LNCaP clone FGC (cell line): ENCODE results near the gene HAND1.
A peak's percentile ranks its signal among the peaks of the same experiment; 100 is the strongest.

Experiments used
- DNase-seq: peaks from one replicate; pipeline ENCODE4 v3.0.0-alpha.2; 2011; ENCODE audit warnings: low read depth
- H3K4me3 ChIP-seq: 2 replicates; pipeline ENCODE4 v1.5.1; 2011; ENCODE audit warnings: mild to moderate bottlenecking, low read depth, low read length, control low read depth
- TF ChIP-seq, protein P1 (sequence below): IDR thresholded peaks from 2 replicates; pipeline ENCODE4 v1.5.1; 2012; ENCODE audit warnings: mild to moderate bottlenecking; ENCODE audit not compliant: control insufficient read depth, insufficient read depth; ENCODE audit errors: extremely low read depth

Gene HAND1

DNA sequence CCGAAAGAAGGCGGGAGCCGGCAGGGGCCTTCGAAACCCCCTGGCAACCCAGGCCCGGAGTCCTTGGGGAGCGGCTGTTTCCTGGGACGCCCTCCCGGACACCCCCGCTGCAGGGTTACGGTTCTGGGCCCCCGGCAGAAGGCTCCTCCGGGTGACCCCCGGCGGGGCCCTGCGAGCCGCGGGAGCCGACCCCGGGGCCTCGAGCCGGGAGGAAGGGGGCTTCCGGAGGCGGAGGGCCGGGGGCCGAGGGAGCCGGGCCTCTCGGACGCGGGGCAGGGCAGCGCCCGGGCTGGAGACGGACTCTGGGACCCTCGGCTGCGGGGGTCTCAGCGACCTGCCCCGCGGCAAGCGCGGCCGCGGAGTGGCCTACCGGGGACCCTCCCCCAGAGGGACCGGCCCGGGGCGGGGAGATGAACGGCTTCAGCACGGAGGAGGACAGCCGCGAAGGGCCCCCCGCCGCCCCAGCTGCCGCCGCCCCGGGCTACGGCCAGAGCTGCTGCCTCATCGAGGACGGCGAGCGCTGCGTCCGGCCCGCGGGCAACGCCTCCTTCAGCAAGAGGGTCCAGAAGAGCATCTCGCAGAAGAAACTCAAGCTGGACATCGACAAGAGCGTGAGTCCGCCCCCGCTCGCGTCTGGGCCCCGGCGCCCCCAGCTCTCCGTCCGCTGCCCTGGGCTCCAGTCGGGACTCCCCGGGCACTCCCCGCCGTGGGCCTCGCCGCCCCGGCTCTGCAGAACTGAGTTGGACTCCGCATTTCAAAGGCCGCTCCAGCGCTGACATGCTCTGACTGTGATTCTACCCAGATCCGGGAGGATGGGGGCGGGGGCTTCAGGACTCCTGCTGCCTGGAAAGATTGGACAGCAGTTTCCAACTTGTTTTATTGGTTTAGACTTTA lies 31.6 kb downstream of the HAND1 start:
- TF ChIP-seq, protein P1, sequence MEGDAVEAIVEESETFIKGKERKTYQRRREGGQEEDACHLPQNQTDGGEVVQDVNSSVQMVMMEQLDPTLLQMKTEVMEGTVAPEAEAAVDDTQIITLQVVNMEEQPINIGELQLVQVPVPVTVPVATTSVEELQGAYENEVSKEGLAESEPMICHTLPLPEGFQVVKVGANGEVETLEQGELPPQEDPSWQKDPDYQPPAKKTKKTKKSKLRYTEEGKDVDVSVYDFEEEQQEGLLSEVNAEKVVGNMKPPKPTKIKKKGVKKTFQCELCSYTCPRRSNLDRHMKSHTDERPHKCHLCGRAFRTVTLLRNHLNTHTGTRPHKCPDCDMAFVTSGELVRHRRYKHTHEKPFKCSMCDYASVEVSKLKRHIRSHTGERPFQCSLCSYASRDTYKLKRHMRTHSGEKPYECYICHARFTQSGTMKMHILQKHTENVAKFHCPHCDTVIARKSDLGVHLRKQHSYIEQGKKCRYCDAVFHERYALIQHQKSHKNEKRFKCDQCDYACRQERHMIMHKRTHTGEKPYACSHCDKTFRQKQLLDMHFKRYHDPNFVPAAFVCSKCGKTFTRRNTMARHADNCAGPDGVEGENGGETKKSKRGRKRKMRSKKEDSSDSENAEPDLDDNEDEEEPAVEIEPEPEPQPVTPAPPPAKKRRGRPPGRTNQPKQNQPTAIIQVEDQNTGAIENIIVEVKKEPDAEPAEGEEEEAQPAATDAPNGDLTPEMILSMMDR: no peak
- no peak for DNase-seq
- peak overlapping the region; percentile 99 for H3K4me3 ChIP-seq

DNA sequence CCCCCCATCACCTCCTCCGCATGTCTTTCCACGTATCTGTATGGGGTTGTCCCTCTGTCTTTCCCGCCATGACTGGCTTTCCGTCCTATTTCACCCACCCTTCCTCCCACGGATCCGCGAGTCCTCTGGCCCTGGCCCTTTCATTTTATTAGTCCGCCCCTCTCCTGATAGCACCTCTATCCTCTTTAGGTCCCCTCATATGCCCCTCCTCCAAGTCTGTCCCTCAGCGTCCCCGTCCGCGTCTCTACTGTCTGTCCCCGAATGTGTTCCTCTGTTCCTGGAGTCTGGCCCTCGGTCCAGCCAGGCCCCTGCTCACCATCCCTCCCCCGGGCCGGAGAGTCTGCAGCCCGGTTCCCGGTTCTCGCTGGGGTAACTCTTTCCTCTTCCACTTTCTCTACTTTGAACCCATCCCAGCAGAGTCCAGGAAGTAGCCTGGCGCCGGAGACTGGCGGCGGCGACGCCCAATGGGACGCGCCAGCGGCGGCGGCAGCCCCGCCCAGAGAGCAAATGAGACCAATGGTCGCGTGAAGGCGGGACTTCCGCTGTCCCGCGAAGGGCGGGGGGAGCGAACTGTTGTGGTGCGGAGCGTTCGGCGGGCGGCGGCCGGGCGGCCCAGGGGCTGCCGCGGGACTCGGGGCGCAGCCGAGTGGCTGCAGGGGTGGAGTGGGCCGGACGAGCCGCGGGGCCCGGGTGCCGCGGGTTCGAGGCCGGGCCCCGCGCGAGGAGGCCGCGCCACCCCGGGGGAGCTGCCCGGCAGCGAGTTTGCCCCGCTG lies 32.4 kb downstream of the HAND1 start, which contains the start of gene SAP30L:
TSS of gene SAP30L (plus strand) at position 576 of the 773 bp plus-strand sequence. CDS start 608 bp downstream, outside the sequence.
- DNase-seq: peak; percentile 63
- peak within 1 kb of the TSS; percentile 99 for H3K4me3 ChIP-seq
- TF ChIP-seq, protein P1: no peak

DNA sequence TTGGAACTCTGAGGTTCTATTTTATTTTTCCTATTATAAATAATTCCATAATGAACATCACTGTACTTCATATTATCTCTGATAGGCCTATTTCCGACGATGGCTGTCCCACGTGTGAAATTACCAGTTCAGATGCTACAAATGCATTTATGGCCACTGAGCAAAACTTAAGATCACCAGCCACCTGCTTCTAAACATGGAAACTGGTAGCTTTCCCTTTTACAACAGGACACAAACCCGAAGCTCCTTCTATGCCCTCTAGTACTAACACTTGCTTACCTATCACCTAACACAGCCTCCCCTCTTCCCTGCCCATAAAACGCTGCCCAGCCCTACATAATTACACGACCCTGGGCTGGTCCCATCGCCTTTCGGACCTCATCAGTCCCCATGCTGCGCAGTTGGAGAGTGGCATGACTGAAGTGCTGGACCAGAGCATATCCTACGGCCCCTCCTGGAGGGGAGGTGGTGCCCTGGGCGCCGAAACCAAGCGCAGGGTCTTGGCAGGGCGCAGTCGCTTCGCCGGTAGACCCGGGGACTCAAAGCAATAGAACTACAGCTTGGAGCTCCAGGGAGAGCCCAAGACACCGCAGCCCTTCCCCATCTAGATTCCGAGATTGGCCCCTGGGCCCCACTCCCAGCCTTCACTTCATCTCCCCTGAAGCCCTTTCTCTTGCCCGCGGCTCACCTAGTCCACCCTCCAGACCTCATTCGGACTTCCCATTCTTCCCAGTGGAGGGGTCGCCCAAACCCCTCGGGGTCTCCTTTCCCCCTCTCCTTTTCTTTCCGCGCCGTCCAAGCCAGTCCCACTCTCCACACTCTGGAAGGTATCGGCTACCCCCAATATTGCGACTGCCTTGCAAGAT lies 33.2 kb downstream of the HAND1 start:
- TF ChIP-seq, protein P1: no peak
- H3K4me3 ChIP-seq: peak overlapping the region; percentile 99
- no peak for DNase-seq

DNA sequence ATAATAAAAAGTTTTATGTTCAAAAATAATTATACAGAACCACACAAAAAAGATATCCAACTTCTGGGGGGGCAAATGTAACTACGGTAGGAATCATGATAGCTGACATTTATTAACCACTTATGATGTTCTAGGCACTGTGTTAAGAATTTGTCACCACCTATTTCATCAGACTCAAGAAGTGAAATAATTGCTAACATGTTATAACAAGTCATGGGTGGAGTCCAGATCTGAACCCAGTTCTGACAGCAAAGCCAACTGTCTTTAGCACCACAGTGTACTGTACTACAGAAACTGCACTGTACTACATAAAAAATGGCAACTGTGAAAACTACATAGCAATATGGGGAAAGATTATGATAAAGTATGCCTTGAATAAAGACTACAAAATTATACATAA lies 35.2 kb downstream of the HAND1 start:
- TF ChIP-seq, protein P1: no peak
- H3K4me3 ChIP-seq: no peak overlapping the region

DNA sequence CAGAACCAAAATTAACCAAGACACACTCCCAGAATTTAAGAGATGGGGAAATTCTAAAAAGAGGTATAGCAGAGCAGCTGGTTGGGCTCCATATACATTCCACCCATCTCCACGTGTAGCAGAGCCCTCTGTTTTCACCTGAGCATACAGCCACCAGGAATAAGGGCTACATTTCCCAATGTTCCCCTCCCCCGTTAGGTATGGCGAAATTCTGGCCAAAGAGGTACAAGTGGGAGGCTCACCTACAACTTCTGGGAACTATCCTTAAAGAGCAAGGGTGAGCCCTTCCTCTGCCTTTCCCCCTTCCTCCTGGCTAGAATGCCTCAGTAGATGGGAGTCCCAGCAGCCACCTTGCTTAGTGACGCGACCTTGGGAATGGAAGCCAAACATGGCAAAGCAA lies 37.5 kb downstream of the HAND1 start:
- DNase-seq: no peak
- TF ChIP-seq, protein P1: no peak

More for the DNA sequence above, 35.2 kb downstream of the HAND1 start:
- DNase-seq: no peak

DNA sequence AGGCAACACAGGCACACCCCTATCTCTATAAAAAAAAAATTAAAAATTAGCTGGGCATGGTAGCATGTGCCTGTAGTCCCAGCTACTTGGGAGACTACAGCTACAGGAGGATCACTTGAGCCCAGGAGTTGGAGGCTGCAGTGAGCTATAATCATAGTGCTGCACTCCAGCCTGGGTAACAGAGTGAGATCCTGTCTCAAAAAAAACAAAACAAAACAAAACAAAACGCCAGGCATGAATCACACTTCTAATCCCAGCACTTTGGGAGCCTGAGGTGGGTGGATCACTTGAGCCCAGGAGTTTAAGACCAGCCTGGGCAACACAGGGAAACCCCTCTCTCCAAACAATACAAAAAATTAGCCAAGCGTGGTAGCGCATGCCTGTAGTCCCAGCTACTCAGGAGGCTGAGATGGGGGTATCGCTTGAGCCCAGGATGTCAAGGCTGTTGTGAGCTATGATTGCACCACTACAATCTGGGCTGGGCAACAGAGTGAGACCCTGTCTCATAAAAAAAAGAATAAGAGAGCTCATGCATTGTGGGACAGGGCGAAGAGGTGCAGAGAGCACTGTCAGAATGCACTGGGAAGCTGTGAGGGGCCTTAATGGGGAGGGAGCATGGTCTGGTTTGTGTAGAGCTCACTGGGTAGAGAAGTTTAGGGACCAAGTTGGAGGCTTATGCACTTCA lies 40.6 kb downstream of the HAND1 start:
- TF ChIP-seq, protein P1: no peak
- DNase-seq: no peak
- H3K4me3 ChIP-seq: no peak overlapping the region

More for the DNA sequence above, 37.5 kb downstream of the HAND1 start:
- no peak overlapping the region for H3K4me3 ChIP-seq
